Osteocyte (in vitro differentiated cells): Measurements from ENCODE around the gene HDAC4. TPM values are rescaled to one million over a fixed set of nuclear protein-coding genes. Genes with fewer than 3 reads are reported as not detected.

Experiments
- DNase-seq: peaks from one replicate; pipeline ENCODE4 v3.0.0; 2021; ENCODE audit warnings: mixed read lengths; ENCODE audit not compliant: unreplicated experiment; ENCODE audit errors: extremely low spot score
- H3K27ac Mint-ChIP-seq: one replicate; pipeline ENCODE4 v1.8.0; 2021; ENCODE audit warnings: mild to moderate bottlenecking, mixed read lengths; ENCODE audit not compliant: unreplicated experiment
- H3K27me3 Mint-ChIP-seq: one replicate; pipeline ENCODE4 v1.8.0; 2021; ENCODE audit warnings: mixed read lengths; ENCODE audit not compliant: unreplicated experiment
- H3K36me3 Mint-ChIP-seq: one replicate; pipeline ENCODE4 v1.8.0; 2021; ENCODE audit warnings: mixed read lengths; ENCODE audit not compliant: unreplicated experiment
- H3K4me1 Mint-ChIP-seq: one replicate; pipeline ENCODE4 v1.8.0; 2021; ENCODE audit warnings: mixed read lengths; ENCODE audit not compliant: unreplicated experiment
- H3K4me3 Mint-ChIP-seq: one replicate; pipeline ENCODE4 v1.8.0; 2021; ENCODE audit warnings: mild to moderate bottlenecking, moderate library complexity, mixed read lengths; ENCODE audit not compliant: unreplicated experiment
- H3K9me3 Mint-ChIP-seq: one replicate; pipeline ENCODE4 v1.8.0; 2021; ENCODE audit warnings: mixed read lengths; ENCODE audit not compliant: unreplicated experiment
- CTCF ChIP-seq: fragments of 200-600 bp; sonication (generic); IDR thresholded peaks from 2 replicates; pipeline ENCODE4 v1.5.0; 2021; ENCODE audit warnings: antibody characterized with exemption, mild to moderate bottlenecking, moderate library complexity
- total RNA-seq: library from RNA; stranded (reverse); gene quantifications from 2 replicates; pipeline ENCODE4 v1.2.1, GENCODE V29; 2021

The HDAC4 gene
- total RNA-seq, 1 donor from 2014 or later = 30.3 TPM

GRCh38 chr2:239135531-239135930 lies 265.3 kb downstream of the HDAC4 start:
- no peak for TF ChIP-seq CTCF
- DNase-seq = no peak
- Mint-ChIP-seq H3K4me3 (no peak overlapping the region), H3K4me1 (no peaks in the 10 kb centered on the region), H3K9me3 (no peaks in the 10 kb centered on the region), H3K36me3 (peaks cover 21% of the 10 kb centered on the region), H3K27ac (no peak overlapping the region), H3K27me3 (no peaks in the 10 kb centered on the region)

GRCh38 chr2:239133945-239134570 lies 266.8 kb downstream of the HDAC4 start:
- no peak overlapping the region for H3K4me3 Mint-ChIP-seq
- no peaks in the 10 kb centered on the region for H3K4me1 Mint-ChIP-seq
- H3K36me3 Mint-ChIP-seq = peaks cover 19% of the 10 kb centered on the region
- no peak for DNase-seq
- H3K27ac Mint-ChIP-seq = no peak overlapping the region
- no peak for TF ChIP-seq CTCF
- H3K9me3 Mint-ChIP-seq = no peaks in the 10 kb centered on the region
- H3K27me3 Mint-ChIP-seq = no peaks in the 10 kb centered on the region

GRCh38 chr2:239132786-239133185 lies 268.0 kb downstream of the HDAC4 start:
- Mint-ChIP-seq H3K27ac (no peak overlapping the region), H3K4me1 (no peaks in the 10 kb centered on the region), H3K27me3 (no peaks in the 10 kb centered on the region), H3K9me3 (no peaks in the 10 kb centered on the region), H3K4me3 (no peak overlapping the region), H3K36me3 (peaks cover 18% of the 10 kb centered on the region)
- DNase-seq = no peak
- no peak for TF ChIP-seq CTCF

- no peak for TF ChIP-seq CTCF
- DNase-seq = no peak
These were observed 268.6 kb downstream of the HDAC4 start for GRCh38 chr2:239132156-239132709.

GRCh38 chr2:239131521-239131920 lies 269.3 kb downstream of the HDAC4 start:
- Mint-ChIP-seq H3K27ac (no peak overlapping the region), H3K27me3 (no peaks in the 10 kb centered on the region), H3K4me1 (no peaks in the 10 kb centered on the region), H3K9me3 (no peaks in the 10 kb centered on the region), H3K4me3 (no peak overlapping the region), H3K36me3 (peaks cover 18% of the 10 kb centered on the region)
- TF ChIP-seq CTCF = no peak
- no peak for DNase-seq

More at GRCh38 chr2:239132156-239132709, 268.6 kb downstream of the HDAC4 start:
- Mint-ChIP-seq H3K4me3 (no peak overlapping the region), H3K9me3 (no peaks in the 10 kb centered on the region), H3K4me1 (no peaks in the 10 kb centered on the region), H3K27me3 (no peaks in the 10 kb centered on the region), H3K36me3 (peaks cover 18% of the 10 kb centered on the region), H3K27ac (no peak overlapping the region)
